GM12892 (cell line): ENCODE measurements around the gene RACGAP1.

Source experiments
- POLR2A ChIP-seq: IDR thresholded peaks from 2 replicates; pipeline ENCODE4 v1.6.1; 2011; ENCODE audit warnings: low read depth, low read length, control low read depth
- POLR2AphosphoS5 ChIP-seq: IDR thresholded peaks from 2 replicates; pipeline ENCODE4 v1.6.1; 2011; ENCODE audit warnings: low read depth, low read length, control low read depth
- TAF1 ChIP-seq: IDR thresholded peaks from 2 replicates; pipeline ENCODE4 v1.6.1; 2011; ENCODE audit warnings: low read depth, mild to moderate bottlenecking, control low read depth, low read length, borderline replicate concordance

DNA sequence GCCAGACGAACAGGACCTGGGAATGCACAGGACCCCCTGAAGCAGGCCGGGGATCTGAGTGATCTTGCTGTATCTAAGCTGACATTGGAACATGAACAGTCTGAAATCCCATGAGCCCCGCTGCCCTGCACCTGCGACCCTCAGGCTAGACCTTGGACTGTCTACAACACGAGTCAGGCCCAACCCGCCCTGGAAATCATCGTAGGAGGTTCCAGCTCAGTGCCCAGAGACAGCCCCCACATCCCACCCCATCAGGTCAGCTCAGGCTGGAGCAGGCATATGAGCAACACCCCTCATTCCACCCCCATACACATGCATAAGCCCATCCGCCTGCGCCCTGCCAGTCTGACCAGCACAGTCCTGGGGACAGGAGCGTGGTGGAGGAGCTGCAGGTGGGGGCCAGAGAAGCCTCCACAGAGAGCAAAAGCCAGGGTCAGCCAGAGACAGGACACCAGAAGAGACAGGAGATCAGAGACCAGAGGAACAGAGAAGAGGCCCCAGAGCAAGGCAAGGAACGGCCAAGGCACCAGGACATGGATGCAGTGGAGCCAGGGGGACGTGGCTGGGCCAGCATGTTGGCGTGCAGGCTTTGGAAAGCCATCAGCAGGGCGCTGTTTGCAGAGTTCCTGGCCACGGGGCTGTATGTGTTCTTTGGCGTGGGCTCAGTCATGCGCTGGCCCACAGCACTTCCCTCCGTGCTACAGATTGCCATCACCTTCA, 52.5 kb downstream of the RACGAP1 start, which contains the start of gene AQP6:
- no peak for TF ChIP-seq POLR2AphosphoS5
- TF ChIP-seq POLR2A: no peak
- TF ChIP-seq TAF1: no peak
